B cell (primary cell): ENCODE data around the gene CRYBG2. TPM values are rescaled to one million over a fixed set of nuclear protein-coding genes. Genes with fewer than 3 reads are reported as not detected.

ENCODE experiments used
- ATAC-seq: fragments of 200-7000 bp; cut with Tn5 transposase; one replicate; pipeline ENCODE4 v1.10.0; 2021; ENCODE audit warnings: low read depth, mild to moderate bottlenecking, moderate number of reproducible peaks, moderate library complexity
- CTCF ChIA-PET: fragments of 350-600 bp; sonication (Branson Sonifier 250); formaldehyde crosslinking; loops from one replicate; lab custom pipeline; 2021; ENCODE audit warnings: antibody characterized with exemption, inconsistent platforms; lab: Charles Lee
- POLR2A ChIA-PET: fragments of 350-600 bp; sonication (Branson Sonifier 250); formaldehyde crosslinking; loops from one replicate; lab custom pipeline; 2021; ENCODE audit warnings: antibody characterized with exemption; lab: Charles Lee
- DNase-seq: peaks from one replicate; pipeline ENCODE4 v3.0.0; 2013
- H2AFZ ChIP-seq: 2 replicates; pipeline ENCODE4 v1.6.1; 2012; ENCODE audit warnings: mild to moderate bottlenecking, low read depth, low read length; ENCODE audit not compliant: insufficient read depth, poor library complexity, severe bottlenecking
- H3K27ac ChIP-seq, 2 donors: 1 replicate in 1 of 2; 2 replicates in 1 of 2; pipeline ENCODE4 v1.5.1; 2012 to 2013; ENCODE audit warnings: low read length in 2 of 2, mild to moderate bottlenecking in 2 of 2, moderate library complexity in 1 of 2
- H3K27me3 ChIP-seq, 4 experiments: fragments of 200-600 bp in 1 of 4; sonication (generic) in 1 of 4; replicated peaks in 1 of 4; 1 replicate in 2 of 4; 2 replicates in 2 of 4; pipeline versions ENCODE4 v1.6.1 to v1.7.0; 2013 to 2016; ENCODE audit warnings: low read length in 3 of 4, mild to moderate bottlenecking in 2 of 4, mixed read lengths in 1 of 4, moderate library complexity in 1 of 4; ENCODE audit not compliant: insufficient read depth in 4 of 4, control insufficient read depth in 3 of 4; ENCODE audit errors: control extremely low read depth in 1 of 4
- H3K36me3 ChIP-seq, 2 experiments: replicated peaks in 1 of 2; 1 replicate in 1 of 2; 2 replicates in 1 of 2; pipeline versions ENCODE4 v1.6.1 to v1.7.1; 2013; ENCODE audit warnings: low read length in 1 of 2; ENCODE audit not compliant: insufficient read depth in 2 of 2, control insufficient read depth in 1 of 2; ENCODE audit errors: control extremely low read depth in 1 of 2, extremely low read depth in 1 of 2
- H3K4me1 ChIP-seq, 2 donors: fragments of 200-600 bp in 1 of 2; sonication (generic) in 1 of 2; 1 replicate in 1 of 2; 2 replicates in 1 of 2; pipeline versions ENCODE4 v1.5.1 to v1.6.1; 2013 to 2017; ENCODE audit warnings: low read length in 2 of 2; ENCODE audit not compliant: control insufficient read depth in 2 of 2, insufficient read depth in 2 of 2
- H3K4me2 ChIP-seq: replicated peaks from 2 replicates; pipeline ENCODE3; 2012; ENCODE audit warnings: mild to moderate bottlenecking, low read depth, low read length; ENCODE audit not compliant: poor library complexity, severe bottlenecking
- H3K4me3 ChIP-seq, 5 experiments: fragments of 200-600 bp in 1 of 5; sonication (generic) in 1 of 5; 1 replicate in 3 of 5; 2 replicates in 2 of 5; pipeline versions ENCODE4 v1.5.1 to v1.7.0; 2011 to 2016; ENCODE audit warnings: low read length in 4 of 5, mild to moderate bottlenecking in 4 of 5, low read depth in 2 of 5, control low read depth in 1 of 5, moderate library complexity in 1 of 5; ENCODE audit not compliant: insufficient read depth in 1 of 5; ENCODE audit errors: control extremely low read depth in 1 of 5, extremely low read depth in 1 of 5
- H3K79me2 ChIP-seq: fragments of 200-600 bp; sonication (generic); one replicate; pipeline ENCODE4 v1.6.0; 2016; ENCODE audit warnings: low read length; ENCODE audit not compliant: control insufficient read depth, insufficient read depth
- H3K9ac ChIP-seq: fragments of 200-600 bp; sonication (generic); 2 replicates; pipeline ENCODE4 v1.6.1; 2017; ENCODE audit warnings: mild to moderate bottlenecking, low read length, moderate library complexity
- H3K9me3 ChIP-seq, 3 donors: one replicate each; pipeline versions ENCODE4 v1.6.1 to v1.7.1; 2013; ENCODE audit warnings: low read length in 2 of 3; ENCODE audit not compliant: control insufficient read depth in 2 of 3, insufficient read depth in 1 of 3; ENCODE audit errors: control extremely low read depth in 1 of 3
- H4K20me1 ChIP-seq: 2 replicates; pipeline ENCODE4 v1.6.0; 2012; ENCODE audit warnings: mild to moderate bottlenecking, low read length; ENCODE audit not compliant: insufficient read depth, control insufficient read depth, poor library complexity, severe bottlenecking
- H3K27ac Mint-ChIP-seq: one replicate; pipeline ENCODE4 v1.8.0; 2021; ENCODE audit warnings: mixed read lengths
- H3K27me3 Mint-ChIP-seq: one replicate; pipeline ENCODE4 v1.8.0; 2021; ENCODE audit warnings: mixed read lengths
- H3K4me1 Mint-ChIP-seq: one replicate; pipeline ENCODE4 v1.8.0; 2021; ENCODE audit warnings: mixed read lengths
- H3K4me3 Mint-ChIP-seq: one replicate; pipeline ENCODE4 v1.8.0; 2021; ENCODE audit warnings: mixed read lengths
- H3K9me3 Mint-ChIP-seq: one replicate; pipeline ENCODE4 v1.8.0; 2022; ENCODE audit warnings: mixed read lengths; ENCODE audit not compliant: insufficient read depth
- EZH2 ChIP-seq: IDR thresholded peaks from 2 replicates; pipeline ENCODE4 v1.6.1; 2012; ENCODE audit warnings: borderline replicate concordance, low read depth, mild to moderate bottlenecking, moderate library complexity, low read length; ENCODE audit not compliant: insufficient read depth, poor library complexity, severe bottlenecking
- WGBS: methylation state at CpG from one replicate; pipeline ENCODE4 v1.1.5; 2013; ENCODE audit warnings: missing lambda C conversion rate; ENCODE audit not compliant: insufficient coverage; 5-methylcytosine and 5-hydroxymethylcytosine counted together
- intact Hi-C: fragments of 100-400 bp; cut with micrococcal nuclease; formaldehyde crosslinking; loops from one replicate; pipeline ENCODE4 v1.10.0; 2022
- polyA plus RNA-seq: library from polyadenylated mRNA; depleted of rRNA; stranded (reverse); fragments of >200 nt; gene quantifications from 2 replicates; pipeline ENCODE4 v1.2.3, GENCODE V29; 2012
- total RNA-seq, 2 donors: library from RNA; stranded (reverse); fragments of 120-200 nt in 1 of 2; gene quantifications; 1 replicate in 1 of 2; 2 replicates in 1 of 2; pipeline versions ENCODE4 v1.2.3 to v1.2.4, GENCODE V29; 2013 to 2022
- TF ChIP-seq, protein P1 (sequence below): fragments of 200-600 bp; IDR thresholded peaks from one replicate; pipeline ENCODE4 v1.8.0; 2022; ENCODE audit warnings: antibody characterized with exemption, mild to moderate bottlenecking

Gene CRYBG2
- total and polyA plus RNA-seq, 2 donors (not counting 1 experiment from before 2014, with no cell fraction given) = 3.3 to 5.3 TPM

- Histone ChIP-seq H2AFZ (peak overlapping the region; percentile 41), H3K9ac (peak overlapping the region; percentile 17), H3K27me3 (no peaks in the 10 kb centered on the region), H3K79me2 (peaks cover 43% of the 10 kb centered on the region), H3K4me1 (peaks cover 76 to 88% of the 10 kb centered on the region in 2 donors), H3K27ac (peak overlapping the region; percentile 93 to 96), H4K20me1 (peaks cover 22% of the 10 kb centered on the region), H3K36me3 (peaks cover 2 to 19% of the 10 kb centered on the region in 2 experiments), H3K4me2 (peak overlapping the region; percentile 65), H3K4me3 (peak overlapping the region in 1 of 5 experiments; percentile 19), H3K9me3 (no peaks in the 10 kb centered on the region)
- ChIA-PET CTCF (interaction anchor here (0.6 to 26.4 kb wide), 16 partner anchors 7 to 333 kb away, joined by 3 to 1400 read pairs (median 6); partner anchors contain the start of genes CD52, CEP85, DHDDS and SH3BGRL3), POLR2A (interaction anchor here (0.5 to 21.9 kb wide), 12 partner anchors 8 to 424 kb away, joined by 3 to 1239 read pairs (median 6); partner anchors contain the start of genes CD52, CEP85, DHDDS and UBXN11)
- no peak for TF ChIP-seq EZH2
- TF ChIP-seq, protein P1, sequence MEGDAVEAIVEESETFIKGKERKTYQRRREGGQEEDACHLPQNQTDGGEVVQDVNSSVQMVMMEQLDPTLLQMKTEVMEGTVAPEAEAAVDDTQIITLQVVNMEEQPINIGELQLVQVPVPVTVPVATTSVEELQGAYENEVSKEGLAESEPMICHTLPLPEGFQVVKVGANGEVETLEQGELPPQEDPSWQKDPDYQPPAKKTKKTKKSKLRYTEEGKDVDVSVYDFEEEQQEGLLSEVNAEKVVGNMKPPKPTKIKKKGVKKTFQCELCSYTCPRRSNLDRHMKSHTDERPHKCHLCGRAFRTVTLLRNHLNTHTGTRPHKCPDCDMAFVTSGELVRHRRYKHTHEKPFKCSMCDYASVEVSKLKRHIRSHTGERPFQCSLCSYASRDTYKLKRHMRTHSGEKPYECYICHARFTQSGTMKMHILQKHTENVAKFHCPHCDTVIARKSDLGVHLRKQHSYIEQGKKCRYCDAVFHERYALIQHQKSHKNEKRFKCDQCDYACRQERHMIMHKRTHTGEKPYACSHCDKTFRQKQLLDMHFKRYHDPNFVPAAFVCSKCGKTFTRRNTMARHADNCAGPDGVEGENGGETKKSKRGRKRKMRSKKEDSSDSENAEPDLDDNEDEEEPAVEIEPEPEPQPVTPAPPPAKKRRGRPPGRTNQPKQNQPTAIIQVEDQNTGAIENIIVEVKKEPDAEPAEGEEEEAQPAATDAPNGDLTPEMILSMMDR = no peak
- DNase-seq (no peak), ATAC-seq (no peak)
- Mint-ChIP-seq H3K9me3 (no peaks in the 10 kb centered on the region), H3K4me1 (peaks cover 88% of the 10 kb centered on the region), H3K27ac (peak overlapping the region; percentile 97), H3K27me3 (no peaks in the 10 kb centered on the region), H3K4me3 (peak overlapping the region; percentile 87)
- intact Hi-C loops = loop anchor here (1.0 to 10.0 kb wide), 3 partner anchors 8 to 1891 kb away; partner anchors contain the start of genes PDIK1L and PTAFR
- WGBS = 76% methylated on average over 12 of the region's 12 CpGs
Measured at GRCh38 chr1:26283871-26284596, 69.9 kb downstream of the CRYBG2 start.
